ENCODE data around the gene JMJD7. TPM values are rescaled to one million over a fixed set of nuclear protein-coding genes. Genes with fewer than 3 reads are reported as not detected.

JMJD7 gene
- polyA plus RNA-seq, 2 of the 4 experiments (the other 2 are of a cell fraction), result 3.4 to 3.8 TPM

GRCh38 chr15:41849204-41849603, 21.3 kb downstream of the JMJD7 start (continued):
- no peak for TF ChIP-seq SMC3 (IDR thresholded peaks at IDR 0.05)
- no peak for TF ChIP-seq USF2 (IDR thresholded peaks at IDR 0.05)
- no peak for TF ChIP-seq CEBPB (IDR thresholded peaks at IDR 0.05)
- no peak for TF ChIP-seq POLR2A (IDR thresholded peaks at IDR 0.05; ENCODE audit: low read length)
- TF ChIP-seq POLR2AphosphoS2 (conservative IDR thresholded peaks at IDR 0.05; ENCODE audit: low read length), result no peak
- TF ChIP-seq TP53 (CRISPR knock-in tag; IDR thresholded peaks at IDR 0.05), result no peak
- no peak for TF ChIP-seq RAD21 (conservative IDR thresholded peaks at IDR 0.05 in 1 of 2, IDR thresholded peaks at IDR 0.05 in 1 of 2)
- no peak for TF ChIP-seq CBX8 (IDR thresholded peaks at IDR 0.05)
- TF ChIP-seq CTCF (IDR thresholded peaks at IDR 0.05), result no peak

- no peaks in the 10 kb centered on the region for H3K9me3 ChIP-seq
- ATAC-seq (no peak; a peak in 1 of 6 replicates), DNase-seq (ENCODE audit: low read depth in 1 of 2, low spot score in 1 of 2) (no peak), FAIRE-seq (no peak)
- ChIA-PET CTCF (interaction anchor here (1.5 kb wide), 1 partner anchor 39 kb away, joined by 5 read pairs; no protein-coding TSS in a partner anchor), POLR2A (no interaction called here)
- no peak overlapping the region for H3K27ac ChIP-seq
- no peak overlapping the region for H3K4me2 ChIP-seq
- H3K4me3 ChIP-seq, result no peak overlapping the region
- TF ChIP-seq CEBPB (IDR thresholded peaks at IDR 0.05), result no peak
- no peak for TF ChIP-seq ZSCAN20 (CRISPR knock-in tag; IDR thresholded peaks at IDR 0.05)
- TF ChIP-seq TFCP2L1 (CRISPR knock-in tag; IDR thresholded peaks at IDR 0.05), result no peak
- 54% methylated on average over 4 of the region's 8 CpGs for WGBS (ENCODE audit: missing lambda C conversion rate)
- H3K4me1 ChIP-seq, result no peaks in the 10 kb centered on the region
These were observed 22.0 kb downstream of the JMJD7 start for GRCh38 chr15:41849861-41850260.

GRCh38 chr15:41850482-41851166, 22.7 kb downstream of the JMJD7 start:
- DNase-seq (ENCODE audit: low read depth in 1 of 2, low spot score in 1 of 2) (no peak), ATAC-seq (no peak), FAIRE-seq (no peak)
- Histone ChIP-seq H3K9me3 (no peaks in the 10 kb centered on the region), H3K4me1 (no peaks in the 10 kb centered on the region), H3K27ac (no peak overlapping the region), H3K4me3 (no peak overlapping the region), H3K4me2 (no peak overlapping the region)
- TF ChIP-seq NFE2L2 (conservative IDR thresholded peaks at IDR 0.05; ENCODE audit: low read length) (no peak), CEBPB (IDR thresholded peaks at IDR 0.05) (peak in 1 of 2 experiments; percentile 63; a peak in 2 of 4 replicates)
- POLR2A ChIA-PET, result no interaction called here
- WGBS (ENCODE audit: missing lambda C conversion rate), result 96% methylated on average over 7 of the region's 16 CpGs
- CTCF ChIA-PET, result interaction anchor here (0.5 to 1.7 kb wide), 4 partner anchors 15 to 608 kb away, joined by 3 to 5 read pairs (median 4); no protein-coding TSS in a partner anchor

- Histone ChIP-seq H3K27ac (no peak overlapping the region), H3K4me3 (no peak overlapping the region), H3K4me2 (no peak overlapping the region), H3K4me1 (no peaks in the 10 kb centered on the region), H3K9me3 (no peaks in the 10 kb centered on the region)
- ChIA-PET POLR2A (no interaction called here), CTCF (interaction anchor here (0.5 to 1.7 kb wide), 4 partner anchors 15 to 608 kb away, joined by 3 to 5 read pairs (median 4); no protein-coding TSS in a partner anchor)
- DNase-seq (ENCODE audit: low read depth in 1 of 2, low spot score in 1 of 2) (no peak), FAIRE-seq (no peak), ATAC-seq (no peak)
- 78% methylated on average over 5 of the region's 11 CpGs for WGBS (ENCODE audit: missing lambda C conversion rate)
- TF ChIP-seq MAX (IDR thresholded peaks at IDR 0.05) (no peak), KDM5A (IDR thresholded peaks at IDR 0.05) (no peak), TFCP2L1 (CRISPR knock-in tag; IDR thresholded peaks at IDR 0.05) (no peak), NR3C1 (IDR thresholded peaks at IDR 0.05) (no peak), PBX3 (IDR thresholded peaks at IDR 0.05) (no peak), USF2 (IDR thresholded peaks at IDR 0.05) (no peak), MYC (IDR thresholded peaks at IDR 0.05; ENCODE audit: borderline replicate concordance, low read length) (no peak), CTCF (IDR thresholded peaks at IDR 0.05) (no peak), HES2 (IDR thresholded peaks at IDR 0.05) (no peak), NPAS2 (CRISPR knock-in tag; IDR thresholded peaks at IDR 0.05; ENCODE audit: borderline replicate concordance) (no peak), GATA3 (IDR thresholded peaks at IDR 0.05; ENCODE audit: borderline replicate concordance) (no peak), RARB (CRISPR knock-in tag; IDR thresholded peaks at IDR 0.05) (no peak), FOSL2 (IDR thresholded peaks at IDR 0.05) (no peak), FOSL2 (CRISPR knock-in tag; IDR thresholded peaks at IDR 0.05) (no peak), KDM1A (IDR thresholded peaks at IDR 0.05; ENCODE audit: low read depth) (no peak), BHLHE40 (IDR thresholded peaks at IDR 0.05; ENCODE audit: low read depth, low read length) (no peak)
These were observed 23.3 kb downstream of the JMJD7 start for GRCh38 chr15:41851167-41851523.
